Measurements from ENCODE around the gene FKBP2. TPM values are rescaled to one million over a fixed set of nuclear protein-coding genes. Genes with fewer than 3 reads are reported as not detected.
A peak's percentile ranks its signal among the peaks of the same experiment; 100 is the strongest.

Gene FKBP2
- total and polyA plus RNA-seq, 2 of the 13 experiments (the other 11 are each of a cell fraction or from before 2014, with no cell fraction given): 30.1 to 53.3 TPM

GRCh38 chr11:64246871-64247728 lies 6.2 kb downstream of the FKBP2 start, which contains the start of gene PPP1R14B (continued):
- TF ChIP-seq ZNF280D (CRISPR knock-in tag; IDR thresholded peaks at IDR 0.05): peak; percentile 43
- TF ChIP-seq ZNF136 (CRISPR knock-in tag; IDR thresholded peaks at IDR 0.05; ENCODE audit: low read depth): 0 out of 2 replicates have a peak, but pooled peaks have one; percentile 20
- TF ChIP-seq ZBTB3 (CRISPR knock-in tag; IDR thresholded peaks at IDR 0.05; ENCODE audit: borderline replicate concordance, low read depth): no peak
- TF ChIP-seq STAG1 (CRISPR knock-in tag; IDR thresholded peaks at IDR 0.05): no peak
- TF ChIP-seq ARID3A (IDR thresholded peaks at IDR 0.05; ENCODE audit: low read depth, low read length): no peak
- TF ChIP-seq RELA (CRISPR knock-in tag; IDR thresholded peaks at IDR 0.05): no peak
- no peak for TF ChIP-seq MAFF (IDR thresholded peaks at IDR 0.05; ENCODE audit: low read depth, low read length)
- no peak for TF ChIP-seq MLLT10 (CRISPR knock-in tag; IDR thresholded peaks at IDR 0.05)
- peak; percentile 82 for TF ChIP-seq ATF7-NPFF (CRISPR knock-in tag; IDR thresholded peaks at IDR 0.05; ENCODE audit: low read depth)
- no peak for TF ChIP-seq NFE2L2 (IDR thresholded peaks at IDR 0.05; ENCODE audit: low read length)
- no peak for TF ChIP-seq RFXAP (CRISPR knock-in tag; IDR thresholded peaks at IDR 0.05; ENCODE audit: borderline replicate concordance)
- peak; percentile 72 for TF ChIP-seq ASH2L (IDR thresholded peaks at IDR 0.05; ENCODE audit: insufficient read length, low read depth, low read length)
- no peak; the same call in 1 of the 2 replicates for TF ChIP-seq ZNF777 (CRISPR knock-in tag; IDR thresholded peaks at IDR 0.05)
- no peak for TF ChIP-seq RNF2 (conservative IDR thresholded peaks at IDR 0.05; ENCODE audit: low read depth)
- TF ChIP-seq HOXA5 (CRISPR knock-in tag; IDR thresholded peaks at IDR 0.05): no peak; the same call in 1 of the 2 replicates
- TF ChIP-seq NFATC3 (CRISPR knock-in tag; IDR thresholded peaks at IDR 0.05): no peak
- TF ChIP-seq ZIK1 (CRISPR knock-in tag; IDR thresholded peaks at IDR 0.05; ENCODE audit: borderline replicate concordance, low read depth): no peak; the same call in 1 of the 2 replicates
- no peak for TF ChIP-seq JUND (CRISPR knock-in tag; IDR thresholded peaks at IDR 0.05)
- TF ChIP-seq ZNF460 (CRISPR knock-in tag; IDR thresholded peaks at IDR 0.05; ENCODE audit: borderline replicate concordance): no peak
- no peak for TF ChIP-seq ZBTB49 (CRISPR knock-in tag; IDR thresholded peaks at IDR 0.05; ENCODE audit: borderline replicate concordance)
- no peak for TF ChIP-seq ZMAT5 (CRISPR knock-in tag; IDR thresholded peaks at IDR 0.05; ENCODE audit: borderline replicate concordance, low read depth)
- no peak for TF ChIP-seq DDIT3 (CRISPR knock-in tag; IDR thresholded peaks at IDR 0.05)

Data from HepG2 (cell line).